ENCODE data around the gene GRIN3A. TPM values are rescaled to one million over a fixed set of nuclear protein-coding genes. Genes with fewer than 3 reads are reported as not detected.

GRIN3A gene
- total RNA-seq, 1 experiment from 2014 or later, result 0.03 TPM

DNA sequence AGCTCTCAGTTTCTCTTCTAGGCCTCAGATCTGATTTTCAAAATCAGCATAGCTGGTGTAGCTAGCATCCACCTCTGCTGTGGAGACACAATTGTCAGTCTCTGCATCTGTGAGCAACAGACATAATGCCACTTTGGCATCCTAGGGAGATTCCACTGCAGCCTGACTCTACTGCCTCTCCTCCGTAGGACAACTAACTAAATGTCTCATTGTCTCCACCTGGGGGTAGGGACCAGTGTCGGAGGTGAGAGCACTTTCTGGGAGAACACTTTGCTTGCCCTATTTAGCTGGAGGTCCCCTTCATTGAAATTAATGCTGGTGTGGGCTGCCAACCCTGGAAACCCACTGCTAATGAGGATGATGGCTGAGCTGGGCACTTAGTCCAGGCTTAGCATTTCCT is 145.1 kb downstream of the GRIN3A start:
- Histone ChIP-seq H3K4me1 (ENCODE audit: control insufficient read depth, insufficient read depth, low read length) (no peaks in the 10 kb centered on the region), H3K27me3 (ENCODE audit: control insufficient read depth, insufficient read depth, low read length) (no peaks in the 10 kb centered on the region), H3K36me3 (ENCODE audit: control insufficient read depth, insufficient read depth, low read length) (no peaks in the 10 kb centered on the region), H3K27ac (ENCODE audit: low read length) (no peak overlapping the region), H3K9me3 (ENCODE audit: control insufficient read depth, insufficient read depth, low read depth, low read length) (no peaks in the 10 kb centered on the region), H3K4me3 (ENCODE audit: low read depth in 2 of 2, low read length in 2 of 2) (no peak overlapping the region)
- TF ChIP-seq, protein P1, sequence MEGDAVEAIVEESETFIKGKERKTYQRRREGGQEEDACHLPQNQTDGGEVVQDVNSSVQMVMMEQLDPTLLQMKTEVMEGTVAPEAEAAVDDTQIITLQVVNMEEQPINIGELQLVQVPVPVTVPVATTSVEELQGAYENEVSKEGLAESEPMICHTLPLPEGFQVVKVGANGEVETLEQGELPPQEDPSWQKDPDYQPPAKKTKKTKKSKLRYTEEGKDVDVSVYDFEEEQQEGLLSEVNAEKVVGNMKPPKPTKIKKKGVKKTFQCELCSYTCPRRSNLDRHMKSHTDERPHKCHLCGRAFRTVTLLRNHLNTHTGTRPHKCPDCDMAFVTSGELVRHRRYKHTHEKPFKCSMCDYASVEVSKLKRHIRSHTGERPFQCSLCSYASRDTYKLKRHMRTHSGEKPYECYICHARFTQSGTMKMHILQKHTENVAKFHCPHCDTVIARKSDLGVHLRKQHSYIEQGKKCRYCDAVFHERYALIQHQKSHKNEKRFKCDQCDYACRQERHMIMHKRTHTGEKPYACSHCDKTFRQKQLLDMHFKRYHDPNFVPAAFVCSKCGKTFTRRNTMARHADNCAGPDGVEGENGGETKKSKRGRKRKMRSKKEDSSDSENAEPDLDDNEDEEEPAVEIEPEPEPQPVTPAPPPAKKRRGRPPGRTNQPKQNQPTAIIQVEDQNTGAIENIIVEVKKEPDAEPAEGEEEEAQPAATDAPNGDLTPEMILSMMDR (IDR thresholded peaks at IDR 0.05), result no peak
- TF ChIP-seq, protein P2, sequence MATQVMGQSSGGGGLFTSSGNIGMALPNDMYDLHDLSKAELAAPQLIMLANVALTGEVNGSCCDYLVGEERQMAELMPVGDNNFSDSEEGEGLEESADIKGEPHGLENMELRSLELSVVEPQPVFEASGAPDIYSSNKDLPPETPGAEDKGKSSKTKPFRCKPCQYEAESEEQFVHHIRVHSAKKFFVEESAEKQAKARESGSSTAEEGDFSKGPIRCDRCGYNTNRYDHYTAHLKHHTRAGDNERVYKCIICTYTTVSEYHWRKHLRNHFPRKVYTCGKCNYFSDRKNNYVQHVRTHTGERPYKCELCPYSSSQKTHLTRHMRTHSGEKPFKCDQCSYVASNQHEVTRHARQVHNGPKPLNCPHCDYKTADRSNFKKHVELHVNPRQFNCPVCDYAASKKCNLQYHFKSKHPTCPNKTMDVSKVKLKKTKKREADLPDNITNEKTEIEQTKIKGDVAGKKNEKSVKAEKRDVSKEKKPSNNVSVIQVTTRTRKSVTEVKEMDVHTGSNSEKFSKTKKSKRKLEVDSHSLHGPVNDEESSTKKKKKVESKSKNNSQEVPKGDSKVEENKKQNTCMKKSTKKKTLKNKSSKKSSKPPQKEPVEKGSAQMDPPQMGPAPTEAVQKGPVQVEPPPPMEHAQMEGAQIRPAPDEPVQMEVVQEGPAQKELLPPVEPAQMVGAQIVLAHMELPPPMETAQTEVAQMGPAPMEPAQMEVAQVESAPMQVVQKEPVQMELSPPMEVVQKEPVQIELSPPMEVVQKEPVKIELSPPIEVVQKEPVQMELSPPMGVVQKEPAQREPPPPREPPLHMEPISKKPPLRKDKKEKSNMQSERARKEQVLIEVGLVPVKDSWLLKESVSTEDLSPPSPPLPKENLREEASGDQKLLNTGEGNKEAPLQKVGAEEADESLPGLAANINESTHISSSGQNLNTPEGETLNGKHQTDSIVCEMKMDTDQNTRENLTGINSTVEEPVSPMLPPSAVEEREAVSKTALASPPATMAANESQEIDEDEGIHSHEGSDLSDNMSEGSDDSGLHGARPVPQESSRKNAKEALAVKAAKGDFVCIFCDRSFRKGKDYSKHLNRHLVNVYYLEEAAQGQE (IDR thresholded peaks at IDR 0.05; ENCODE audit: insufficient read depth in 1 of 2, low read depth in 2 of 2, low read length in 1 of 2), result no peak
- TF ChIP-seq SIN3A (IDR thresholded peaks at IDR 0.05; ENCODE audit: borderline replicate concordance, insufficient read depth, low read depth, low read length), result no peak
- POLR2A ChIA-PET, result no interaction called here
- intact Hi-C loops (cut with micrococcal nuclease; ENCODE audit: unreplicated experiment), result no loop called here
- DNase-seq (ENCODE audit: low read depth, low spot score), result no peak
- CTCF ChIA-PET, result no interaction called here
- no peak for ATAC-seq
- BruUV-seq (replicated peaks), result no TSS peak
- in situ Hi-C loops (cut with HindIII; ENCODE audit: low pct_unique_long_range_greater_than_20kb, low sequenced_read_pairs), result no loop called here

DNA sequence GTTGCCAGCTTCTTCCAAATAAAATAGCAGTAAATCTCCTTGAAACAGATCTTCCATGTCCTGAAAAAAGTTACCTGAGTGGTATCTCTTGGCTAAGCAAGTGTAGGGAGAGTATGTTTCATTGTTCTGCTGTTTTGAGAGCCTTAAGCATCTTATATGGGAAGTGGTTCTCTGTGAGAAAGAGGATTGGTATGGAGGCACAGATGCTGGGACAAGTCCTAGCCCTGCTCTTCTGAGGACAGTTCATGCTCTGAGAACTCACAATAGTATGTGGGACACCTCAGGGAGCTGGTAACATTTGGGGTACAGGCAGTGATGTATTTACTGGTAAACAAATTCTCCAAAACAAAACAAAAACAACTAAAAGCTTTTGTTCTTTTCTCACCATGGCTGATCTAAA is 145.7 kb downstream of the GRIN3A start:
- POLR2A ChIA-PET, result no interaction called here
- Histone ChIP-seq H3K27ac (ENCODE audit: low read length) (no peak overlapping the region), H3K36me3 (ENCODE audit: control insufficient read depth, insufficient read depth, low read length) (no peaks in the 10 kb centered on the region), H3K27me3 (ENCODE audit: control insufficient read depth, insufficient read depth, low read length) (no peaks in the 10 kb centered on the region), H3K4me3 (ENCODE audit: low read depth in 2 of 2, low read length in 2 of 2) (no peak overlapping the region), H3K9me3 (ENCODE audit: control insufficient read depth, insufficient read depth, low read depth, low read length) (no peaks in the 10 kb centered on the region), H3K4me1 (ENCODE audit: control insufficient read depth, insufficient read depth, low read length) (no peaks in the 10 kb centered on the region)
- DNase-seq (ENCODE audit: low read depth, low spot score) (no peak), ATAC-seq (no peak)
- TF ChIP-seq, protein P1 (IDR thresholded peaks at IDR 0.05), result no peak
- TF ChIP-seq SIN3A (IDR thresholded peaks at IDR 0.05; ENCODE audit: borderline replicate concordance, insufficient read depth, low read depth, low read length), result no peak
- no peak for TF ChIP-seq TCF7L2 (IDR thresholded peaks at IDR 0.05; ENCODE audit: low read depth, low read length)
- no peak for TF ChIP-seq POLR2AphosphoS5 (IDR thresholded peaks at IDR 0.05; ENCODE audit: low read depth, low read length)
- TF ChIP-seq, protein P2 (IDR thresholded peaks at IDR 0.05; ENCODE audit: insufficient read depth in 1 of 2, low read depth in 2 of 2, low read length in 1 of 2), result no peak
- intact Hi-C loops (cut with micrococcal nuclease; ENCODE audit: unreplicated experiment) (no loop called here), in situ Hi-C loops (cut with HindIII; ENCODE audit: low pct_unique_long_range_greater_than_20kb, low sequenced_read_pairs) (no loop called here)
- CTCF ChIA-PET, result no interaction called here
- BruUV-seq (replicated peaks), result no TSS peak

Measured in Panc1 (cell line).